GM19468 (cell line): ENCODE measurements around the gene OR5B21.

Experiments
- ATAC-seq: cut with Tn5 transposase; IDR thresholded peaks from one replicate; pipeline ENCODE4 v1.9.1; 2021; ENCODE audit warnings: mild to moderate bottlenecking, moderate library complexity, moderate number of reproducible peaks; ENCODE audit not compliant: unreplicated experiment; ENCODE audit errors: extremely low read depth

The OR5B21 gene

GRCh38 chr11:58495906-58496305 is 12.0 kb downstream of the OR5B21 start:
- ATAC-seq: no peak

- ATAC-seq: no peak
Measured at GRCh38 chr11:58494101-58494500, 13.8 kb downstream of the OR5B21 start.

- no peak for ATAC-seq
Measured at GRCh38 chr11:58493676-58494075, 14.2 kb downstream of the OR5B21 start.

- ATAC-seq: no peak
Measured at GRCh38 chr11:58490827-58491226, 17.1 kb downstream of the OR5B21 start.

GRCh38 chr11:58487170-58487569 is 20.7 kb downstream of the OR5B21 start:
- no peak for ATAC-seq

- no peak for ATAC-seq
Measured at GRCh38 chr11:58485961-58486360, 21.9 kb downstream of the OR5B21 start.

- ATAC-seq: no peak
Measured at GRCh38 chr11:58471892-58472291, 36.0 kb downstream of the OR5B21 start.

GRCh38 chr11:58466293-58466692 is 41.6 kb downstream of the OR5B21 start:
- ATAC-seq: no peak

GRCh38 chr11:58465690-58466089 is 42.2 kb downstream of the OR5B21 start:
- ATAC-seq: no peak
